ENCODE data around the gene BCOR.

Gene BCOR

GRCh38 chrX:40093586-40093985 lies 4.2 kb downstream of the BCOR start:
- TF ChIP-seq, protein P1, sequence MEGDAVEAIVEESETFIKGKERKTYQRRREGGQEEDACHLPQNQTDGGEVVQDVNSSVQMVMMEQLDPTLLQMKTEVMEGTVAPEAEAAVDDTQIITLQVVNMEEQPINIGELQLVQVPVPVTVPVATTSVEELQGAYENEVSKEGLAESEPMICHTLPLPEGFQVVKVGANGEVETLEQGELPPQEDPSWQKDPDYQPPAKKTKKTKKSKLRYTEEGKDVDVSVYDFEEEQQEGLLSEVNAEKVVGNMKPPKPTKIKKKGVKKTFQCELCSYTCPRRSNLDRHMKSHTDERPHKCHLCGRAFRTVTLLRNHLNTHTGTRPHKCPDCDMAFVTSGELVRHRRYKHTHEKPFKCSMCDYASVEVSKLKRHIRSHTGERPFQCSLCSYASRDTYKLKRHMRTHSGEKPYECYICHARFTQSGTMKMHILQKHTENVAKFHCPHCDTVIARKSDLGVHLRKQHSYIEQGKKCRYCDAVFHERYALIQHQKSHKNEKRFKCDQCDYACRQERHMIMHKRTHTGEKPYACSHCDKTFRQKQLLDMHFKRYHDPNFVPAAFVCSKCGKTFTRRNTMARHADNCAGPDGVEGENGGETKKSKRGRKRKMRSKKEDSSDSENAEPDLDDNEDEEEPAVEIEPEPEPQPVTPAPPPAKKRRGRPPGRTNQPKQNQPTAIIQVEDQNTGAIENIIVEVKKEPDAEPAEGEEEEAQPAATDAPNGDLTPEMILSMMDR (IDR thresholded peaks at IDR 0.05; ENCODE audit: low read length, missing control alignments) = no peak
- DNase-seq (ENCODE audit: low read depth) = no peak
- H3K4me3 ChIP-seq (replicated peaks; ENCODE audit: low read depth, low read length) = peak overlapping the region; percentile 61

DNA sequence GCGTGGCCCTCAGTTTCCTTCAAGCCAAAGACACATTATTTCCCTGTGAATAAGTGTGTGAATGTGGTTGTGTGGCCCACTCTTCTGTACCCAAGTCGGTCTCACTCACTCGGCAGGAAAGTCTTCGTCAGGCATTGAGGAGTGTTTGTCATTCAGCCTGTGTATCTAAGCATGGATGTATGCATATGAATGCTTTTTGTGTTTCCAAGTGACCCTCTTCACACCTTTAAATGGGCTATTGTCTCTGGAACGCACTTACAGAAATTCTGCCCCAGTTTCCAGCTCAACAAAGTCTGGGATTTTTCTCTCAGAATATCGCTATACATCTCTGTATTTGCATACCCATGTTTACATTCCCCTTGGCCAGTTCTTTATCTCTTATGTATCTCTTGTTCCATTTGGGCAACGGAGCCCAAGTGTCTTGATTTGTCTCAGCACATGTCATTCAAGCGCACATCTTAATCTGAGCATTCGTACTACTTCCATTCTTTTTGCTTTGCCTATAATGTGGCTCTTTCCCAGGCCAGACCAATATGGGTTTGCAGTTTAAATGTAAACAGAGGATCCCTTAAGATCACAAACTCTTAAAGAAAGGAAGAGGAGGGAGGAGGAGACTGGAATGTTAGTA lies 4.8 kb downstream of the BCOR start:
- TF ChIP-seq, protein P1 (IDR thresholded peaks at IDR 0.05; ENCODE audit: low read length, missing control alignments) = no peak
- H3K4me3 ChIP-seq (replicated peaks; ENCODE audit: low read depth, low read length) = no peak overlapping the region

DNA sequence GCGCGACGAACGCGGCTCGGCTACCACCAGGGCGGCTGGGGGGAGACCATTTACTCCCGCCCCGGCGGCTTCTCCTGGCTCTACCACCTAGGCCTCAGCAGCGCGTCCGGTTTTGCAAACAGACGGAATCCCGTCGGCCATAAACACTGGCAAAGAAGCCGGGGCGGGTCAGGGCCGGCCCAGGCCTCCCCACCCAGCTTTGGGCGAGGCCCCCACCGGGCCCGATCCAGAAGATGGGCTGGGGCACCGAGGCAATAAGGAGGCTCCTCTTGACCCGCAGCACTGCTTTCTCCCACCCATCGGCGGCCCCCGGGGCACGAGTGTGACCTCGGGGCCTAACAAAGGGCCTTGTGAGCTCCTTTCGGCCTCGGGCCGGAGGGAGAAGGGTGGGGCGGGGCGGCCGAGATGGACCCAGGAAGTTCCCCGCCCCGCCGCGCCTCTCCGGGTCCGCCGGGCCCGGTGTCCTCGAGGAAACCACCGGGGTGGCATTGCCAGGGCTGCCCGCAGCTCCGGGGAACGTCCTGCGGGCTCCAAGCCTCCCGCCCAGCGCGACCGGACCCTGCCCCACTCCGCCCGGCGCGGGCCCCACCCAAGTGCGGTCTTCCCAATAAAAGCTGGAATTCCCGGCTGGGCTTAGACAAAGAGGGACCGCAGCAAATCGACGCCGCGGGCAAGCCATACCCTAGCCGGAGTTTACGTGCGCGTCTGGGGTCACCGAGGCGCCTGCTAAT lies 5.9 kb downstream of the BCOR start:
- no peak for DNase-seq (ENCODE audit: low read depth)
- TF ChIP-seq, protein P1 (IDR thresholded peaks at IDR 0.05; ENCODE audit: low read length, missing control alignments) = no peak
- no peak overlapping the region for H3K4me3 ChIP-seq (replicated peaks; ENCODE audit: low read depth, low read length)

More for the DNA sequence above, 4.8 kb downstream of the BCOR start:
- no peak for DNase-seq (ENCODE audit: low read depth)

DNA sequence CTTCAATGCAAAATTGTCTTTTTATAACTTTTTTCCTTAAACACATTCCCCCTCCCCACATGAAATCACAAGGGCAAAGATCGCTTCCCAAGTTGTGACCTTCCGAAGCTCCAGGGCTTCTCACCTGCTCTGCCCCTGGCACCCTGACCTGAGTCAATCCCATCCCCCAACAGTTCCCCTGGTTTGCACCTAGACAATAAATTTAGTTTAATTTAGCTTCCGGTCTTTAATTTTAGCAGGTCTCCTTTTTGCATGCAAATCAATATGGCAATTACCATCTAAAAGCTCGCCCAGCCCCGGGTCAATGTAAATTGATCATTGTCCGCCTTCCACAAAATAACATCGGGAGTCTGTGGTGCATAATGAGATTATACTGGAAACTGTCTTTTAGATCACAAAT lies 6.8 kb downstream of the BCOR start:
- no peak for DNase-seq (ENCODE audit: low read depth)
- no peak overlapping the region for H3K4me3 ChIP-seq (replicated peaks; ENCODE audit: low read depth, low read length)
- TF ChIP-seq, protein P1 (IDR thresholded peaks at IDR 0.05; ENCODE audit: low read length, missing control alignments) = no peak

- H3K4me3 ChIP-seq (replicated peaks; ENCODE audit: low read depth, low read length) = peak overlapping the region; percentile 31
- no peak for DNase-seq (ENCODE audit: low read depth)
- TF ChIP-seq, protein P1 (IDR thresholded peaks at IDR 0.05; ENCODE audit: low read length, missing control alignments) = no peak
Measured at GRCh38 chrX:40090050-40090804, 7.5 kb downstream of the BCOR start.

DNA sequence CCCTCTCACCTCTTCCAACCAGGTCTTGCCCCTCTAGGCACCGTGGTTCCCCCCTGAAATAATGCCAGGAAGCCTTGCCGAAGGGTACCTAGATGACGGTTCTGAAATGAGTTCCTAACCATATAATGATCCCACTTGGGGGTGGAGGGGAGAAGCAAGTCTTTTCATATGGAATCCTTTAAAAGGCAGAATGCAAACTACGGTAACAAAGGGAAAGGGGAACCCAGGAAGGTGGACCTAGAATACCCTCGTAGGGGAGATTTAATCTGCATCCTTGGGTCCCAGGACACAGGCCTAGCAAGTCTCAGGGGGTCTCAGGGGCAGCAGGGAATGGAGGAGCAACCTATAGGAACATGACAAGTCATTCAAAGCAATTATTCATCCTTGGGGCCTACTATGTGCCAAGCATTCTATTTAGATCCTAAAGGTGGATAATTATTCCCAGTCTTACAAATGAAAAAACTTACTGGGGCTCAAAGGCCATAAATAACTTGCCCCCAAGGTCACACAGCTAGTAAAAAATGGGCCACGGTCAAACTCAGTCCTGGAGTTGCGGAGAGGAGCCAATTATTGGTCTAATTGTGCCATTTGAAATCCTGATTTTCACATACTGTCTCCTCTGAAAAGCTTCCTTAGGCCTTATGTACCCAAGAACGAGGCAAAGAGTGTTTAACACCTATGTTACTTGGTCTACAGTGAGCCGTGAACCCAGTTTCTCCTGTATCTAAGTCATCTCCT lies 8.8 kb downstream of the BCOR start:
- no peak for DNase-seq (ENCODE audit: low read depth)
- H3K4me3 ChIP-seq (replicated peaks; ENCODE audit: low read depth, low read length) = no peak overlapping the region
- TF ChIP-seq, protein P1 (IDR thresholded peaks at IDR 0.05; ENCODE audit: low read length, missing control alignments) = no peak
